OCI-LY1 (cell line): ENCODE data around the gene PRKCA.

ENCODE experiments used
- H2AFZ ChIP-seq: fragments of 200-600 bp; sonication (generic), shearing (Covaris generic); 2 replicates; pipeline ENCODE4 v1.6.0; 2014; ENCODE audit warnings: antibody characterized with exemption, mild to moderate bottlenecking, low read length
- H3F3A ChIP-seq: fragments of 200-600 bp; sonication (generic), shearing (Covaris generic); 2 replicates; pipeline ENCODE4 v1.6.0; 2014; ENCODE audit warnings: mild to moderate bottlenecking, antibody characterized with exemption, low read length, moderate library complexity; ENCODE audit not compliant: insufficient read depth
- H3K27ac ChIP-seq: fragments of 200-600 bp; sonication (generic); 2 replicates; pipeline ENCODE4 v1.5.1; 2014; ENCODE audit warnings: low read length, mixed run types, mild to moderate bottlenecking, low read depth; ENCODE audit not compliant: poor library complexity, severe bottlenecking
- H3K27me3 ChIP-seq: fragments of 200-600 bp; sonication (generic); 2 replicates; pipeline ENCODE4 v1.6.0; 2014; ENCODE audit warnings: antibody characterized with exemption, mild to moderate bottlenecking, low read length, moderate library complexity; ENCODE audit not compliant: insufficient read depth
- H3K36me3 ChIP-seq: fragments of 200-600 bp; sonication (generic); 2 replicates; pipeline ENCODE4 v1.6.1; 2014; ENCODE audit warnings: mild to moderate bottlenecking, antibody characterized with exemption, low read length, moderate library complexity, mixed read lengths; ENCODE audit not compliant: insufficient read depth
- H3K4me1 ChIP-seq: fragments of 200-600 bp; sonication (generic); 2 replicates; pipeline ENCODE4 v1.5.1; 2014; ENCODE audit warnings: mild to moderate bottlenecking, low read length, moderate library complexity; ENCODE audit not compliant: insufficient read depth, severe bottlenecking
- H3K4me2 ChIP-seq: fragments of 200-600 bp; sonication (generic), shearing (Covaris generic); 2 replicates; pipeline ENCODE4 v1.6.1; 2014; ENCODE audit warnings: low read length
- H3K4me3 ChIP-seq: fragments of 200-600 bp; sonication (generic); 2 replicates; pipeline ENCODE4 v1.5.1; 2014; ENCODE audit warnings: low read length, low read depth, mild to moderate bottlenecking, mixed read lengths; ENCODE audit not compliant: poor library complexity, severe bottlenecking
- H3K79me2 ChIP-seq: fragments of 200-600 bp; shearing (Covaris generic); 2 replicates; pipeline ENCODE4 v1.6.1; 2016; ENCODE audit warnings: mixed run types, low read length, mixed read lengths; ENCODE audit not compliant: insufficient read depth
- H3K9ac ChIP-seq: fragments of 200-600 bp; sonication (generic), shearing (Covaris generic); 2 replicates; pipeline ENCODE4 v1.6.1; 2014; ENCODE audit warnings: mild to moderate bottlenecking, low read length, mixed read lengths
- H3K9me2 ChIP-seq: fragments of 200-600 bp; sonication (generic), shearing (Covaris generic); 2 replicates; pipeline ENCODE4 v1.6.1; 2014; ENCODE audit warnings: low read depth, mild to moderate bottlenecking, low read length, mixed read lengths
- H3K9me3 ChIP-seq: fragments of 200-600 bp; shearing (Covaris generic); 2 replicates; pipeline ENCODE4 v1.6.1; 2014; ENCODE audit warnings: low read length, mixed read lengths
- H4K20me1 ChIP-seq: fragments of 200-600 bp; sonication (generic), shearing (Covaris generic); 2 replicates; pipeline ENCODE4 v1.6.0; 2016; ENCODE audit warnings: mild to moderate bottlenecking, low read length; ENCODE audit not compliant: insufficient read depth
- EZH2 ChIP-seq: fragments of 200-600 bp; sonication (generic), shearing (Covaris generic); IDR thresholded peaks from 2 replicates; pipeline ENCODE4 v1.8.0; 2017; ENCODE audit warnings: borderline replicate concordance, mixed run types, mild to moderate bottlenecking, antibody characterized with exemption, low read length, moderate library complexity, mixed read lengths
- TF ChIP-seq, protein P1 (sequence below): fragments of 200-600 bp; sonication (generic), shearing (Covaris generic); IDR thresholded peaks from 2 replicates; pipeline ENCODE4 v1.5.1; 2017; ENCODE audit warnings: mild to moderate bottlenecking, antibody characterized with exemption, low read length, moderate library complexity, mixed read lengths

The PRKCA gene

DNA sequence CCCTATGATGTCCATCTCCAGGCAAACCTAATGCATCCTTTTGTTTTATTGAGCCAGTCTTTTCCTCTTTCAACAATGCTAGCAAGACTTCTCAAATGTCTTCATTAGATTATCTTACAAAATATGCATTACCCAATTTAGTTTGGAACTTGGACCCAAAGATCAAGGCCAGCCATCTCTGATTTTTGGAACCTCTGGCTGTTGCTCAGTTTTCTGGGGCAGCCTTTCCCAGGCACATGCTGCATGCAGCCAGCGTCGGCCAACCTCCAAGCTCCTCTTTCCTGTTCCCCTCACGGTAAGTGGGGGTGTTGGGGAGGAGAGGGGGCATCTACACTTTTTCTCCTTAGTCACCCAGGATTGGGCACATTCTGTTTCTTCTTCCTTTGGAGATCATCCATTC lies 189.3 kb downstream of the PRKCA start:
- peaks cover 55% of the 10 kb centered on the region for H3K4me1 ChIP-seq
- 0 out of 2 replicates have a peak overlapping the region, but pooled peaks have one; percentile 3 for H3K4me2 ChIP-seq
- H3K4me3 ChIP-seq: no peak overlapping the region
- H3K9me2 ChIP-seq: no peaks in the 10 kb centered on the region
- no peaks in the 10 kb centered on the region for H3K27me3 ChIP-seq
- no peaks in the 10 kb centered on the region for H3K9me3 ChIP-seq
- TF ChIP-seq EZH2: no peak
- TF ChIP-seq, protein P1, sequence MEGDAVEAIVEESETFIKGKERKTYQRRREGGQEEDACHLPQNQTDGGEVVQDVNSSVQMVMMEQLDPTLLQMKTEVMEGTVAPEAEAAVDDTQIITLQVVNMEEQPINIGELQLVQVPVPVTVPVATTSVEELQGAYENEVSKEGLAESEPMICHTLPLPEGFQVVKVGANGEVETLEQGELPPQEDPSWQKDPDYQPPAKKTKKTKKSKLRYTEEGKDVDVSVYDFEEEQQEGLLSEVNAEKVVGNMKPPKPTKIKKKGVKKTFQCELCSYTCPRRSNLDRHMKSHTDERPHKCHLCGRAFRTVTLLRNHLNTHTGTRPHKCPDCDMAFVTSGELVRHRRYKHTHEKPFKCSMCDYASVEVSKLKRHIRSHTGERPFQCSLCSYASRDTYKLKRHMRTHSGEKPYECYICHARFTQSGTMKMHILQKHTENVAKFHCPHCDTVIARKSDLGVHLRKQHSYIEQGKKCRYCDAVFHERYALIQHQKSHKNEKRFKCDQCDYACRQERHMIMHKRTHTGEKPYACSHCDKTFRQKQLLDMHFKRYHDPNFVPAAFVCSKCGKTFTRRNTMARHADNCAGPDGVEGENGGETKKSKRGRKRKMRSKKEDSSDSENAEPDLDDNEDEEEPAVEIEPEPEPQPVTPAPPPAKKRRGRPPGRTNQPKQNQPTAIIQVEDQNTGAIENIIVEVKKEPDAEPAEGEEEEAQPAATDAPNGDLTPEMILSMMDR: no peak
- H2AFZ ChIP-seq: no peak overlapping the region
- no peaks in the 10 kb centered on the region for H4K20me1 ChIP-seq
- no peaks in the 10 kb centered on the region for H3K79me2 ChIP-seq
- H3F3A ChIP-seq: no peaks in the 10 kb centered on the region
- H3K36me3 ChIP-seq: no peaks in the 10 kb centered on the region
- no peak overlapping the region for H3K9ac ChIP-seq
- peak overlapping the region; percentile 24 for H3K27ac ChIP-seq

DNA sequence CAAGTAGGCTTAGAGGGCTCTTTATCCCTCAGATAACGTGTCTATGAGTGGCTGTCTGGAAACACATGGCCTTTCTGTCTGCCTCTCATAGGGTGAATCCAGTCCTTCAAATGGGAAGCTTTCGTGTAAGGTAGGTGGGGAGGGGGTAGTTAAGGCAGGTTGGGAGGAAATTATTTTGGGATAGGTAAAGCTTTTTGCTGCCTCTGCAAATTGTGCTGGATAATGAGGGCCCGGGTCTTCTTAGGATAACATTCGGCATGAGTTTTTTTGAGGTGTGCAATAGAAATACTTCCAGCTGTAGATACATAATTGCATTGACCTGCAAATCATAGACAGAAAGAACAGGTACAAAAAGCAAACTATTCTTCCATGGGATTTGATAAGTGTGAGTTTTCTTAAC lies 189.7 kb downstream of the PRKCA start:
- Histone ChIP-seq H3K27me3 (no peaks in the 10 kb centered on the region), H3K4me3 (no peak overlapping the region), H3K9ac (no peak overlapping the region), H3K9me3 (no peaks in the 10 kb centered on the region), H3K27ac (peak overlapping the region; percentile 24), H3K79me2 (no peaks in the 10 kb centered on the region), H3K36me3 (no peaks in the 10 kb centered on the region), H3K9me2 (no peaks in the 10 kb centered on the region), H2AFZ (no peak overlapping the region), H4K20me1 (no peaks in the 10 kb centered on the region), H3F3A (no peaks in the 10 kb centered on the region), H3K4me2 (no peak overlapping the region), H3K4me1 (peaks cover 55% of the 10 kb centered on the region)
- no peak for TF ChIP-seq EZH2
- TF ChIP-seq, protein P1: no peak

DNA sequence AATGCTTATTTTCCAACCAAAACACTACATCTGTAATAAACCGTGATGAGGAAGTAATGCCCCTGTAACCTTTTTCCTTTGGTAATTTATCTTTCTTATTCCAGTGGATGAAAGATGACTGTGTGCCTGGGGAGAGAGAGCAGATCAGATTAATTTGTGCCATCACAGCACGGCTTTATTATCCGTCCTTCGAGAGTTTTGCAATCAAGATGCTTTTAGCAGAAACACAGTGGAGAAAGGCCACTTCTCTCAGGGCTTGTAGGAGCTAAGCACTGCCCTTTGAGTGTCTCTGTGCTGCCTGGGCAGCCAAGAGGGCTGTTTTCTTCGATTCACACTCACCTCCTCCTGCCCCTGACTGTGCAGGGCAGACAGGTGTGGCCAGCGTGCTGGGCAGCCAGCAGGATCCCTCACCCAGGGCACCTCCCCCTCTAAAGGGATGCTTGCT lies 190.2 kb downstream of the PRKCA start:
- Histone ChIP-seq H2AFZ (no peak overlapping the region), H3K4me2 (no peak overlapping the region), H3K79me2 (no peaks in the 10 kb centered on the region)

More for the DNA sequence above, 190.2 kb downstream of the PRKCA start:
- Histone ChIP-seq H3F3A (no peaks in the 10 kb centered on the region), H3K36me3 (no peaks in the 10 kb centered on the region), H3K4me1 (peaks cover 55% of the 10 kb centered on the region), H3K27ac (peak overlapping the region; percentile 11), H4K20me1 (no peaks in the 10 kb centered on the region), H3K9me2 (no peaks in the 10 kb centered on the region), H3K27me3 (no peaks in the 10 kb centered on the region), H3K9me3 (no peaks in the 10 kb centered on the region), H3K4me3 (no peak overlapping the region), H3K9ac (no peak overlapping the region)
- no peak for TF ChIP-seq EZH2
- TF ChIP-seq, protein P1: no peak
